CD14-positive monocyte (primary cell): ENCODE data around the gene SMIM10L1. TPM values are rescaled to one million over a fixed set of nuclear protein-coding genes. Genes with fewer than 3 reads are reported as not detected.

Experiments
- DNase-seq, 3 donors: peaks; one replicate each; pipeline ENCODE4 v3.0.0-alpha.2; 2011 to 2022
- H2AFZ ChIP-seq: 2 replicates; pipeline ENCODE4 v1.6.0; 2012; ENCODE audit warnings: mild to moderate bottlenecking, low read depth, low read length, inconsistent platforms; ENCODE audit not compliant: insufficient read depth, poor library complexity, severe bottlenecking
- H3K27ac ChIP-seq, 2 donors: 1 replicate in 1 of 2; 2 replicates in 1 of 2; pipeline ENCODE4 v1.5.1; 2012 to 2013; ENCODE audit warnings: low read length in 2 of 2, control low read depth in 1 of 2, inconsistent platforms in 1 of 2, low read depth in 1 of 2, mild to moderate bottlenecking in 1 of 2
- H3K27me3 ChIP-seq, 2 donors: one replicate each; pipeline versions ENCODE4 v1.6.0 to v1.6.1; 2011 to 2013; ENCODE audit warnings: low read length in 2 of 2; ENCODE audit not compliant: control insufficient read depth in 2 of 2, insufficient read depth in 2 of 2
- H3K36me3 ChIP-seq, 2 donors: replicated peaks in 1 of 2; 1 replicate in 1 of 2; 2 replicates in 1 of 2; pipeline versions ENCODE4 v1.5.1 to v1.6.1; 2012 to 2013; ENCODE audit warnings: low read length in 2 of 2, control low read depth in 1 of 2, inconsistent platforms in 1 of 2, mild to moderate bottlenecking in 1 of 2; ENCODE audit not compliant: insufficient read depth in 2 of 2, control insufficient read depth in 1 of 2
- H3K4me1 ChIP-seq, 2 donors: 1 replicate in 1 of 2; 2 replicates in 1 of 2; pipeline versions ENCODE4 v1.5.1 to v1.6.1; 2012 to 2013; ENCODE audit warnings: low read length in 2 of 2, control low read depth in 1 of 2, inconsistent platforms in 1 of 2, mild to moderate bottlenecking in 1 of 2, moderate library complexity in 1 of 2; ENCODE audit not compliant: insufficient read depth in 2 of 2, control insufficient read depth in 1 of 2
- H3K4me2 ChIP-seq: replicated peaks from 2 replicates; pipeline ENCODE3; 2012; ENCODE audit warnings: low read length, moderate library complexity, mild to moderate bottlenecking; ENCODE audit not compliant: poor library complexity, severe bottlenecking; ENCODE audit errors: extremely low read depth
- H3K4me3 ChIP-seq, 3 experiments: fragments of 200-600 bp in 1 of 3; sonication (generic) in 1 of 3; replicated peaks in 1 of 3; 1 replicate in 2 of 3; 2 replicates in 1 of 3; pipeline ENCODE4 v1.5.1; 2011 to 2013; ENCODE audit warnings: low read length in 3 of 3, mild to moderate bottlenecking in 3 of 3, control low read depth in 2 of 3, low read depth in 2 of 3, inconsistent platforms in 1 of 3, moderate library complexity in 1 of 3
- H3K79me2 ChIP-seq: 2 replicates; pipeline ENCODE4 v1.6.0; 2012; ENCODE audit warnings: mild to moderate bottlenecking, control low read depth, inconsistent platforms, low read length, moderate library complexity; ENCODE audit not compliant: insufficient read depth
- H3K9ac ChIP-seq: 2 replicates; pipeline ENCODE4 v1.6.0; 2017; ENCODE audit warnings: low read length, mild to moderate bottlenecking; ENCODE audit not compliant: insufficient read depth, poor library complexity, severe bottlenecking
- H3K9me3 ChIP-seq, 2 donors: replicated peaks in 1 of 2; 1 replicate in 1 of 2; 2 replicates in 1 of 2; pipeline versions ENCODE4 v1.5.1 to v1.6.1; 2012 to 2013; ENCODE audit warnings: low read length in 2 of 2, control low read depth in 1 of 2; ENCODE audit not compliant: control insufficient read depth in 1 of 2, insufficient read depth in 1 of 2
- H4K20me1 ChIP-seq: 2 replicates; pipeline ENCODE4 v1.6.0; 2012; ENCODE audit warnings: mild to moderate bottlenecking, low read length, control low read depth, moderate library complexity; ENCODE audit not compliant: insufficient read depth
- H3K27ac Mint-ChIP-seq, 7 donors: one replicate each; pipeline ENCODE4 v1.8.0; 2020; ENCODE audit warnings: mild to moderate bottlenecking in 7 of 7, mixed read lengths in 7 of 7, moderate library complexity in 6 of 7, inconsistent platforms in 2 of 7
- H3K27me3 Mint-ChIP-seq, 3 donors: one replicate each; pipeline ENCODE4 v1.8.0; 2021 to 2022; ENCODE audit warnings: low read depth in 3 of 3, mild to moderate bottlenecking in 3 of 3, mixed read lengths in 3 of 3, moderate library complexity in 3 of 3, inconsistent platforms in 1 of 3
- H3K36me3 Mint-ChIP-seq, 2 donors: one replicate each; pipeline ENCODE4 v1.8.0; 2020; ENCODE audit warnings: mixed read lengths in 2 of 2, inconsistent platforms in 1 of 2, mild to moderate bottlenecking in 1 of 2
- H3K4me1 Mint-ChIP-seq: one replicate; pipeline ENCODE4 v1.8.0; 2020; ENCODE audit warnings: mild to moderate bottlenecking, mixed read lengths
- H3K4me3 Mint-ChIP-seq, 2 donors: one replicate each; pipeline ENCODE4 v1.8.0; 2020; ENCODE audit warnings: mild to moderate bottlenecking in 2 of 2, mixed read lengths in 2 of 2, moderate library complexity in 1 of 2
- H3K9me3 Mint-ChIP-seq, 7 donors: one replicate each; pipeline ENCODE4 v1.8.0; 2020 to 2022; ENCODE audit warnings: mixed read lengths in 7 of 7, mild to moderate bottlenecking in 6 of 7, moderate library complexity in 6 of 7, inconsistent platforms in 2 of 7
- WGBS: methylation state at CpG from one replicate; pipeline ENCODE4 v1.1.5; 2013; ENCODE audit warnings: missing lambda C conversion rate; ENCODE audit not compliant: insufficient coverage; 5-methylcytosine and 5-hydroxymethylcytosine counted together
- intact Hi-C, 2 donors: fragments of 100-400 bp; cut with micrococcal nuclease; formaldehyde crosslinking; loops; one replicate each; pipeline versions ENCODE4 v1.15.0 to v1.15.1; 2023
- polyA plus RNA-seq, 3 donors: library from polyadenylated mRNA; depleted of rRNA in 1 of 3; unstranded in 2 of 3; stranded (reverse) in 1 of 3; fragments of 300-500 nt in 2 of 3; fragments of >200 nt in 1 of 3; fragmentation: Illumina TruSeq in 2 of 3; gene quantifications; 1 replicate in 2 of 3; 2 replicates in 1 of 3; pipeline ENCODE4 v1.2.3, GENCODE V29; 2012 to 2021
- TF ChIP-seq, protein P1 (sequence below): fragments of 200-600 bp; IDR thresholded peaks from one replicate; pipeline ENCODE4 v1.8.0; 2022; ENCODE audit warnings: antibody characterized with exemption, mild to moderate bottlenecking

Gene SMIM10L1
- polyA plus RNA-seq, 3 donors, result 1.4 to 7.8 (median 7.3) TPM

DNA sequence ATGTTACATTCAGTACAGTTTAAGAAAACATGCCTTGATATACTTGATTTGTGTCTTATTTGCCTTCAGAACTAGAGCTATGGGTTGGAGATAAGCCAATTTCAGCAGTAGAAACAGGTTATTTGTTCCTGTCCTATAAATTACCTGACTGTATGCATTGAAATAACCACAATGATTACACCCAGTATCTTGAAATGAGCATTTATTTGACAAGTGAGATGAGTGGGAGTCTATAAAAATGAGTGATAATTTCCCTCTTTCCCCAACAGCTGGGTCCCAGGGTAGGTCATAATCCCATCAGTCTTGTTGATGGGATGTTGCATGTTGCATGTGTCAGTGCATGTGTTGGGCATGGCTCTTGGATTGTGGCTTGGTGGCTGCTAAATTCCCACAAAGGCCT, 12.0 kb downstream of the SMIM10L1 start:
- peak overlapping the region in 1 of 7 donors; percentile 76 for H3K27ac Mint-ChIP-seq
- H3K9me3 ChIP-seq, result no peaks in the 10 kb centered on the region
- no peak overlapping the region for H3K4me3 Mint-ChIP-seq
- H3K4me1 Mint-ChIP-seq, result no peaks in the 10 kb centered on the region
- H3K4me1 ChIP-seq, result no peaks in the 10 kb centered on the region
- no peak overlapping the region for H3K4me3 ChIP-seq
- H3K4me2 ChIP-seq, result no peak overlapping the region
- H3K27me3 Mint-ChIP-seq, result peaks cover 0 to 3% (median 0%) of the 10 kb centered on the region in 3 donors
- H3K79me2 ChIP-seq, result no peaks in the 10 kb centered on the region
- TF ChIP-seq, protein P1, sequence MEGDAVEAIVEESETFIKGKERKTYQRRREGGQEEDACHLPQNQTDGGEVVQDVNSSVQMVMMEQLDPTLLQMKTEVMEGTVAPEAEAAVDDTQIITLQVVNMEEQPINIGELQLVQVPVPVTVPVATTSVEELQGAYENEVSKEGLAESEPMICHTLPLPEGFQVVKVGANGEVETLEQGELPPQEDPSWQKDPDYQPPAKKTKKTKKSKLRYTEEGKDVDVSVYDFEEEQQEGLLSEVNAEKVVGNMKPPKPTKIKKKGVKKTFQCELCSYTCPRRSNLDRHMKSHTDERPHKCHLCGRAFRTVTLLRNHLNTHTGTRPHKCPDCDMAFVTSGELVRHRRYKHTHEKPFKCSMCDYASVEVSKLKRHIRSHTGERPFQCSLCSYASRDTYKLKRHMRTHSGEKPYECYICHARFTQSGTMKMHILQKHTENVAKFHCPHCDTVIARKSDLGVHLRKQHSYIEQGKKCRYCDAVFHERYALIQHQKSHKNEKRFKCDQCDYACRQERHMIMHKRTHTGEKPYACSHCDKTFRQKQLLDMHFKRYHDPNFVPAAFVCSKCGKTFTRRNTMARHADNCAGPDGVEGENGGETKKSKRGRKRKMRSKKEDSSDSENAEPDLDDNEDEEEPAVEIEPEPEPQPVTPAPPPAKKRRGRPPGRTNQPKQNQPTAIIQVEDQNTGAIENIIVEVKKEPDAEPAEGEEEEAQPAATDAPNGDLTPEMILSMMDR, result no peak
- no peaks in the 10 kb centered on the region for H3K36me3 Mint-ChIP-seq
- no peak overlapping the region for H3K27ac ChIP-seq
- no peaks in the 10 kb centered on the region for H3K36me3 ChIP-seq
- no peaks in the 10 kb centered on the region for H3K27me3 ChIP-seq
- no peaks in the 10 kb centered on the region for H3K9me3 Mint-ChIP-seq
- intact Hi-C loops, result no loop called here
- H4K20me1 ChIP-seq, result no peaks in the 10 kb centered on the region
- no peak overlapping the region for H2AFZ ChIP-seq
- no peak overlapping the region for H3K9ac ChIP-seq
- no peak for DNase-seq

DNA sequence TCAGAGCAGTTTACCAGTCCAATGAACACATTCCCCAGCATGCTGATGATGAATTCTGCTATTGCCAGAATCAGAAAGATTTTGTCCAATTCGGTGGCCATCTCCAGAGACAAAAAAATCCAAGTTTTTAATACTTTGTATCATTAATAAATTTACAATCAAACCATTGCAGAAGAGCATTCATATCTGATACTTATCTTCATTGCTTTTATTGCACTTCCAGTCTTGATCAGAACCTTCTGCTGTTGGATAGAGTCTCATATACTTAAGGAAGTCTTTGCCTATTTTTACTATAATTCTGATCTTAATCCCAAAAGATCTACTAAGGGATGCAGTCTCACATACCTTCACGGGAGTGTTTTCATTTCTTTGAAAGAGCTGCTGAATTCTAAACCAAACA, 15.8 kb downstream of the SMIM10L1 start, which contains the start of gene TAS2R42:
TAS2R42 (minus strand) TSS at position 101 of the 400 bp plus-strand sequence; CDS start at position 101, 0 bp downstream.
- TF ChIP-seq, protein P1, result no peak
- intact Hi-C loops, result no loop called here
- Histone ChIP-seq H3K9me3 (no peaks in the 10 kb centered on the region), H3K27me3 (no peaks in the 10 kb centered on the region), H3K9ac (no peak within 1 kb of the TSS), H3K4me3 (no peak within 1 kb of the TSS), H3K36me3 (no peaks in the 10 kb centered on the region), H2AFZ (no peak within 1 kb of the TSS), H3K79me2 (no peaks in the 10 kb centered on the region), H3K4me1 (no peaks in the 10 kb centered on the region), H4K20me1 (no peaks in the 10 kb centered on the region), H3K27ac (no peak within 1 kb of the TSS), H3K4me2 (no peak within 1 kb of the TSS)
- DNase-seq, result no peak
- no peaks in the 10 kb centered on the region for H3K4me1 Mint-ChIP-seq
- no CpG with 5 or more reads among the region's 2 CpGs for WGBS
- H3K36me3 Mint-ChIP-seq, result no peaks in the 10 kb centered on the region
- H3K27ac Mint-ChIP-seq, result no peak within 1 kb of the TSS
- peaks cover 0 to 3% (median 0%) of the 10 kb centered on the region in 7 donors for H3K9me3 Mint-ChIP-seq
- H3K27me3 Mint-ChIP-seq, result peaks cover 0 to 3% (median 0%) of the 10 kb centered on the region in 3 donors
- no peak within 1 kb of the TSS for H3K4me3 Mint-ChIP-seq
